SU-DHL-6 (cell line): ENCODE data around the gene SPEG.
A peak's percentile ranks its signal among the peaks of the same experiment; 100 is the strongest.

Experiments used
- CTCF ChIP-seq: fragments of 200-600 bp; sonication (generic); IDR thresholded peaks from one replicate; pipeline ENCODE4 v1.5.1; 2017; ENCODE audit warnings: antibody characterized with exemption, mild to moderate bottlenecking, low read length, moderate library complexity; ENCODE audit not compliant: insufficient read depth, poor library complexity, severe bottlenecking
- EZH2phosphoT487 ChIP-seq: fragments of 200-600 bp; sonication (generic), shearing (Covaris generic); conservative IDR thresholded peaks from 2 replicates; pipeline ENCODE4 v1.6.1; 2018; ENCODE audit warnings: mild to moderate bottlenecking, antibody characterized with exemption, low read length, moderate library complexity, mixed read lengths

DNA sequence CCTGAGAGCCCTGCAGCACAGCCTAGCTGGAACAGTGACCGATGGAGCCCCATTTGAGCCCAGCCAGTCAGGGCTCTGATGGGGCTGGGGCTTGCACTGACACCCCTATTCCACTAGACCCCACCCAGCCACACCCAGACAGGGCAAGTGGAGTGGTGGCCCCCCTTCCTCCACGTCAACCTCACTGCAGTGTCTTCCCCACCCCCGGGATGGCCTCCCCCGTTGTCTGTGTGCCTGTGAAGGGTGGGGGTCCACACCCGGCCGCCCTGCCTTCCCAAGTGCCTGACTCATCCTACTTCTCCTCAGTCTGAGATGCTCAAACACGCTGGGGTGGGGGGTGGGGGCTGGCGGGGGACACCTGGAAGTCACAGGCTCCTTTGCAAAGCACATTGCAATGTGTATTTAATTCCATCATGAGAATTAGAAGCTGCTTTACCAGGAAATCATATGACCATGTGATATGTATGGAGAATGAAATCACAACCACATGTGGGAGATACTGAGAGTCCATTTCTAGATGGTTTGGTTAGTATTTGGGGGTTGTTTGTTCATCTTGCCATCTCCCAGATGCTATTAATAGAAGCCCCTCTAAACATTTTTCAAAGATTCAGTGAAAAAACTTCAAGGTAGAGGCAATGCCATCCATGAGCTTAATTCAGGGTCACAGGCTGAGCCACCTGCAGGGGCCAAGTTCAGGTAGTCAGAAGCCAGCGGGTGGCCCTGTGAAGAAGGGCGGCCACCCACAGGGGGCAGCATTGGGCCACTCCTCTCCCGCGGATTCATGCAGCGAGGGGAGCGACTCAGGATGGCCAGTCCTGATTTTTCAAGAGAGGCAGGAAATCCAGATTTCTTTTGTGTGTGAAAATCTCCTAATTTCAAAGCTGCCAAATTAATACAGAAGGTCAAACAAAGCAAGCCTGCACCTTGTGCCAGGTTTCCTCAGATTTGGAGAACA is 41.3 kb downstream of the SPEG start:
- peak; percentile 77 for TF ChIP-seq CTCF
- TF ChIP-seq EZH2phosphoT487 = no peak
